ENCODE measurements around the gene CUX1.

CUX1 gene

DNA sequence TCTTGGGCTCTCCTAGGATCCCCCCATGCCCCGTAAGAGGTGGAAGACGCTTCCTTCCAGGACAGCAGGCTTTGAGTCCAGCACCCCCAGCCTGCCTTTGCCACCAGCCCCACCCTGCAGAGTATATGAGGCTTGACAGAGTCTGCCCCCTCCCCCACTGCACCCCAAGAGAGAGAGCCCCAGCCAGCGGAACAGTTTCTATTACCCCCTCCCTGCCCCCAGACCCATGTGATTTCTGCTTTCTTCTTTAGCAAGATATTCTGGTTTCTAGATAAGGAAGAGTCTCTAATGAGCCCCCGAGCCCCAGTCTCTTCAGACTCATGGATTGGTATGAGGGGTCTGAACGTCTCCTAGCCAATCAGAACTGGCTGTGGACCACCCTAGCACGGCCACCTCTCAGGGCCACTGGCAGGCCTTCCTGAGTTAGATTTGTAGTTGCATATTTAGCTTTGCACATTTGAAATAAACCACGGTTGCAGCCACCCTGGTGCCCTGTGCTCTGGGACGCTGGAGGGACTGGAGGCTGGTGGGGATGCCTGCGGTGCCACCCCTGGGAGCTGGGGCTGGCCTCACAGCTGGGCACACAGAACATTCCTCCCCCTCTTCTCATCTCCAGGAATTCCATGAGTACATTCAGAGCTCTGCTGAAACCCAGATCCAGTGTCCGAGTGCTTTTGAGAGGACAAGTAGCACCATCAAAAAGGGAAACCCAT lies 466.2 kb downstream of the CUX1 start:
- DNase-seq: no peak

- no peak for DNase-seq
Observed at GRCh38 chr7:102284399-102284798, 467.0 kb downstream of the CUX1 start.

GRCh38 chr7:102284891-102285539 lies 467.6 kb downstream of the CUX1 start:
- DNase-seq: peak in 20 of 51 donors; percentile 5 to 28 (median 20)

GRCh38 chr7:102285540-102286236 lies 468.3 kb downstream of the CUX1 start:
- DNase-seq: no peak

DNA sequence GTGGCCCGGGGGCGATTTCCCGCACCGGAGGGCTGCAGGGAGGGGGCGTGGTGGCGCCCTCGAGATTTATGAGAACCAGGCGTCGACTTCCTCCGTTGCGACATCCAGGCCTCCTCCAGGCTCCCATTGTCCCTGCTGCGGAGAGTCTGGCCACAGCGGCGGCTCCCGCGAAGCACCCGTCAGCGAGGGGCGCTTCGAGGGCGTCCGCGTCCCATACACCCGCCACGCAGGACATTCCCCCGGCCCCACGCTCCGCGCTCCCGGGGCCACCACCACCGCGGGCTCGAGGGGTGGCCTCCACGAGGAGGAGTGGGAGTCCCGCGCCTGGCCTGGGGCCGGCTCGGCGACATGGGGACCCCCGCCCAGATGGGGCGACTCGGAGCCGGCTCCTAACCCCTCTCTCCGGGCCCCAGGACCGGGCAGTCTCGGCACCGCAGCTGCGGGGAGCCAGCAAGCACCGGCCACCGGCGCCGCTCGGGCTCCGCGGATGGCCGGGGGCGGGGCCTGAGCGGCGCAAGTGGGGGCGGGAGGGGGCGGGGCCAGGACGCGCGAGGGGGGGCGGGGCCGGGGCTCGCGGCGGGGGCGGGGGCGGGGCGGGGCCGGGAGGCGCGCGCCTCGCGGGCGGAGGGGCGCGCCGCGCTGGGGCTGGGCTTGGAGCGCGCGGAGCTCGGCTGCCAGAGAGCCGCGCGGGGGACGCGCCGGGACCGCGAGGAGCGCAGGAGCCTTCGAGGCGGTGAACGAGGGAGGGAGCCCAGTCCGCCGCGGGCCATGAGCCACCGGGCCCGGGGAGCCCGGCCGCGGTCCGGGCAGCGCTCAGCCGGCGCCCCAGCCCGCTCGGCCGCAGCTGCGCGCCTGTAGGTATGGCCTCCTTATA lies 469.0 kb downstream of the CUX1 start, which contains the start of gene SH2B2:
Gene SH2B2 (plus strand): TSS at position 632 of the 874 bp plus-strand sequence. CDS start 13,683 bp downstream, outside the sequence.
- DNase-seq: peak in 43 of 51 donors; percentile 11 to 77 (median 56)

GRCh38 chr7:102287111-102287980 lies 469.9 kb downstream of the CUX1 start:
- DNase-seq: peak in 37 of 51 donors; percentile 6 to 61 (median 38)

DNA sequence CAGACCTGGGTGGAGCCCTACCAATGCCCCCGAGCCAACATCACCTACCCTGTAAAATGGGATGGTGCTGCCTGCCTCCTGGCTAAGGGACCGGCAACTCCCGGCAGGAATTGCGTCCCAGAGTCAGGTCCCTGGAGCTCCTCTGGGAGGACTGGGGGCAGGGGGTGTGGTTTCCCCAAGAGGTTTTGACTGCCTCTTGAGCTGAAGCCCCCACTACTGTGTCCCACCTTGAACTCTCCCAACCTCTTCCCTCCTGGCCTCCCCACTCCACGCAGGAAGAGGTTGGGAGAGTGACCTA lies 470.5 kb downstream of the CUX1 start:
- no peak for DNase-seq

DNA sequence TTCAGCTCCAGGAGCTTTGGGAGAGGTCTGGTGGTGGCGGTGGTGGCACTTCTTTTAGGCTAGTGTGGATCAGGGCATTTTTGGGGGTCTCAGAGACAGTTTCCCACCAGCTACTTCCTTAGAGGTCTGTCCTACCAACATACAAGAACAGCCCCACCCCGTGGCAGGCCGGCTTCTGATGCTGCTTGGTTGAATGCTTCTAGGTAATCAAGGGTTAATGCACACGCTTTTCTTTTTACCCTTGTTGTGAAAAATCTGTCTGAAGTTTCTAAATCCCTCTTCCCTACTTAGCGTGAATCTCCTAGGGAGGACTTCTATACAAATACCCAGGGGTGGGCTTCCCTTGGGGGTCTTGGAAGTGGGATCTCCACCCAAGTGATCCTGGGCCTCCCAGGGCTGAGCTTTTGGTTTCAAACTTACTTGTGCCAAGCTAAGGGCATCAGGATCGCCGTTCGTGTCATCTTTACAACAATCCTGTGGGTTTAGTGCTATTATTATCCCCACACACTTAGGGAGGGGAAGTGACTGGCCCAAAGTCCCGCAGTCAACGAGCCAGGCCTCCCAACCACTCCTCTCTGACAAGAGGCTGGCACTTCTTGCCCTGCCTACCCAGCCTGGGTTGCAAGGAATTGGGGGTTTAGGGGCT lies 471.0 kb downstream of the CUX1 start:
- peak in 2 of 51 donors; percentile 8 to 13 for DNase-seq

DNA sequence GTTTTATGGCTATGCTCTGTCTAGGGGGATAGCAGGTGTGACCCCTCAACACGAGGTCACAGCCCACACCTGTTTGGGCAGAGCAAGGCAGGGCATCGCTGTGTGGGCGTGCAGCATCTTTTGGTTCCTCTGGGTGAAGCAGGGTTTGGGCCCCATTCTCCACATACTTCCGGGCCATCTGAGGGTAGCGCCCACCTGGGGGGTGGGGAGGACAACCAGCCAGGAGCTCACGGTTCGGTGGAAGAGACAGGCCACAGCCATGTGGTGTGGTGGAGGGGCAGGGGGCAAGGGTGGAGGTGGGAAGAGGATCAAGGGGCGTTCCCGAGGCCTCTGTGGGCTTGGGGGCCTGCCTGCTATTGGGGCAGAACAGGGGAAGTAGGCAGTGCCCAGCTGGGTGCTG lies 471.6 kb downstream of the CUX1 start:
- DNase-seq: no peak

DNA sequence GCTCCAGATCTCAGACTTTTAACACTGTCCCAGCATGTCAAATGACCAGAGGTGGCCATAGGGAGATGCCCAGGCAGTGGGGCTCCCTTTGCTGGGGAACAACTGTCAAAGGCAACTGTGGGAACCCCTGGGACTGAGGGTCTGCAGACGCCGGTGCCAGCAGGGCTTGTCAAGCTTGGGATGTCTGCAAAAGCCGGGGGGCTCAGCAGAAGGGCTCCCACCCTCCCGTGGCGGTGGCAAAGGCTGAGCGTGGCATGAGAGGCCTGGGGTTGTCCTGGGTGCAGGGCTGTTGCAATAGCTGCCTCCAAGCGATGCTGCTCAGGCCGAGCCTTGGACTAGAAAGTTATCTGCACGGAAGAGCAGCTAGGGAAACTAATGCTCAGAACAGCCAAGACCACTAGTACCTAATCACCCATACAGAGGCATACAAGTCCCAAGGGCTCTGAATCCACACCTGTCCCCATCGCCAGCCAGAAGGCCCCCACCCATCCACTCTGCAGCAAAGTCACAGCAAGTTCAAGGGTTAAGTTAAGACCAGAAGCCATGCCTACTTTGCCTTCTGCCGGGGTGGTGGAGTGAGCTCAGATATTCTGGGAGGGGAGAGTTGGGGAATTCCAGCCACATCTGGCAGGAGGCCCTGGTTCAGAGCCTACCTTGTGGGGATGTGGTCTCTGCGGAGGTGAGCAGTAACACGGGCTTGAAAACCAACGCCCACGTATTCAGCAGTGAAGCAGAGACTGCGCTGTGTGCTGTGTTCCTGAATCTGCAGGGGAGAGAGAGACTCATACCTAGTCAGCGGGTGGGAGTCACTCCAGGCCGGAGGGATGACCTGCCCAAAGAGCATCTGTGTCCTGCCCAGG lies 473.9 kb downstream of the CUX1 start:
- no peak for DNase-seq

DNA sequence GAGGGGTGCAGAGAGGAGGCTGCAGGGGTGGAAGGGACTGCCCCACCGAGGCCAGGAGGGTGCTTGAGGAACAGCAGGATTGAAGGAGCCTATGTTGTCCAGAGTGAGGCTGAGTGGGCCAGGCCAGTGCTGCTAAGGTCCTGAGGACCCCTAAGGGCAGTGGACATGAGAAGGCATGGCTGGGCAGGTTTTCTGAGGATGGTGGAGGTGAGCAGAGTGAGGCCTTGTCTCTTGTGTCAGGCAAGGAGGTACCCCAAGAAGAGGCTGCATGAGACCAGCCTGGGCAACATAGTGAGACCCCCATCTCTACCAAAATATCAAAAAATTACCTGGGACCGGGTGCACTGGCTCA lies 474.5 kb downstream of the CUX1 start:
- no peak for DNase-seq

DNA sequence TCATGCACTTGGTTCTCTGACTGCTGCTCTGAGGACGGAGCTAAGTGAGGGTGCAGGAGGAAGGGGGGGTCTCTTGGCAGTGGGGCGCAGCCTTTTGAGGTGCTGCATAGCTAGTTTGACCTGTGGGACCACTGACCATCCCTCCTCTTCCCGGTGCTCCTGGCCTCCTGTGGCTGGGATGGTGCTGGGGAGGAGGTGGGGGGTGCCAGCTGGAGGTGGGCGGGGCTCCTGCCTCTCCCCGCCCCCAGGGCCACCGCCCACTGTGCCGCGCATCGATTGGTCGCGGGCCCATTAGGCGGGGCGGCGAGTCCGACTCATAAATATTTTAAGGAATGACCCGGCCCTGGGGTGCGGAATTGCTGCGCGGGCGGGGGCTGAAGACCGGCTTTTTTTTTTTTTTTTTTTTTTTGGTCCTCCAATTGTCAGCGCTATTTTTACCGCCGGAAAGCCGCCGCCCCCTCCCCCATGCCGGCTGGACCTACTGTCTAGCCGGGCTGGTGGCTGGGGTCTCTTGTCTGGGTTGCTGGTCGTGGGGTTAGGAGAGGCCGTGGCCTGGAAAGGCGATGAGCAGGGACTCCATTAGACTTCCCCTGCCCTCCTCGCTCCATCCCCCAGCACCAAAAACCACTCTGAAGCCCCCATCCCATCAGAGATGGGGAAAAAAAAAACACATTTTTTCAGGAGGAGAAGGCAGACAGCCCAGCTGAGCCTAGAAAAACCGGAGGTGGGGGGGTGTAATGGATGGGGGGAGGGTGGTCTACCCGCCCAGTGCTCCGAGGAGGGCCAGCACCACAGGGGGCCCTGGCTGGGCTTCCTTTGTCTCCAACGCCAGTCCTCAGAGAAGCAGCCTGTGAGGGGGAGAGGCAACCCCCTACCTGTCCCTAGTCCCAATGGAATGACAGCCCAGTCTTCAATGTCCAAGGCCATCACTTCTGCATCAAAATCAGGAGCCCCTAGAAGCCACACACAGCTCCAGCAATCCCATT lies 475.7 kb downstream of the CUX1 start:
- peak in 1 of 51 donors; percentile 7 for DNase-seq

DNA sequence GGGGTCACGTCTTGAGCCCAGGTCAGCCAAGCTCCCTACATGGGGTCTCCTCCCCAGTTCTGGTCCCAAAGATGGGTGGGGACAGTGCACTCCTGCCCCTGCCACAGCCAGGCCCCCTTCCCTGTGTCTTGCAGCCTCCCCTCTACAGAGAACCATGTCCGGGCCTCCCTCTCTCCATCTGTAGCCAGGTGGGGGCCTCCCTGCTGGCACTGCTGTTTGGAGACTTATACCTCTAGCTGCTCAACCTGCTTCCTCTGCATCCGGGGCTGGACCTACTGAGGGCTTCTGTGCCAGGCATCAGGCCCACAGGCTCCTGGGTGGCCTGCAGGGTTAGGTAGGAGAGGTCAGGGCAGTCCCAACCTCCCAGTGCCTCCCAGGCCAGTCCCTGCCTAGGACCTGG lies 477.2 kb downstream of the CUX1 start:
- DNase-seq: no peak

DNA sequence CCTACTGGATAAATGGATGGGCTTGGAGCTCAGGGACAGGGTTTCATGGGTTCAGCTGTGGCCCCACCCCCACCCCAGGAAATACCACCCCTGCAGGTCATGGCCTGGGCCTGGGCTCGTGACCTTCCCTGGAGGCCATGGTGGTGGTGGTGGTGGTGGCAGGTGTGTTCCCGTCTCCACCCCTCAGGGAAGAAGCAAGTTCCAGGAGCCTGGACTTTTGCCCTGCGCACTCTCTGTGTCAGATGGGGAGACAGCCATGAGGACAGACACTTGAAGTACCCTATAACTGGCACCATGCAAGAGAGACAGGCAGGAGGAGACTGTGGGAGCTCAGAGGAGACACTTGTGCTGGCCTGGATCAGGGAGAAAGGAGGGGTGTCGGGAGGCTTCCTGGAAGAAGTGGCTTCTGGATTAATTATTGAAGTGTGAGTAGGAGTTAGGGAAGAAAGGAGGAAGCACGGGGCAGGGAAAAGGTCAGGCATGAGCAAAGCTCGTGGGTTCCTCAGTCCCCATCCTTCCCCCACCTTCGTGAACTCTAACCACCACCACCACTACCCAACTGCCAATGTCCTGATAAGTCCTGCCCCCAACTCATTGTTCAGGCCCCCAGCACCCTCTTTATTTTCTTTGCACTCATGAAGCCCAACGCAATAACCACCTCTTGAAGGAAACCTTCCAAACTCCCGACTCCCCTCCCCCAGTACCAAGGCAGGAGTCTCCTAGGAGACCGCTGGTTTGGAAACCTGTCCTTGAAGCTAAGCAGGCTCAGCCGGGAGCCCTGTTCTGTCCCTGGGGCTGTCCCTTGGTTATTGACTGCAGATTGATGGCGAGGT lies 478.1 kb downstream of the CUX1 start:
- peak in 6 of 51 donors; percentile 10 to 36 (median 27) for DNase-seq

DNA sequence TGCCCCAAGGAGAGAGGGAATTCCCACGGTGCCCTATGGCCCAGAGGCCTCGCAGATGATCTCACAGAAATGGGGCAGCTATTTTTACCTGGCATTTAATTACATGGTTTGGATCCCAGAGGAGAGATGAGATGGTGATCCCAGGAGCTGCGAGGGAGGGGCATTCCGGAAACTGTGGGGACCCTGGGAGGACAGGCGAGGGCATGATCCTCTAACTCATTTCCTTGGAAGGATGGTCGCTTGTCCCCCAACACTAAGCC lies 478.7 kb downstream of the CUX1 start:
- DNase-seq: no peak

DNA sequence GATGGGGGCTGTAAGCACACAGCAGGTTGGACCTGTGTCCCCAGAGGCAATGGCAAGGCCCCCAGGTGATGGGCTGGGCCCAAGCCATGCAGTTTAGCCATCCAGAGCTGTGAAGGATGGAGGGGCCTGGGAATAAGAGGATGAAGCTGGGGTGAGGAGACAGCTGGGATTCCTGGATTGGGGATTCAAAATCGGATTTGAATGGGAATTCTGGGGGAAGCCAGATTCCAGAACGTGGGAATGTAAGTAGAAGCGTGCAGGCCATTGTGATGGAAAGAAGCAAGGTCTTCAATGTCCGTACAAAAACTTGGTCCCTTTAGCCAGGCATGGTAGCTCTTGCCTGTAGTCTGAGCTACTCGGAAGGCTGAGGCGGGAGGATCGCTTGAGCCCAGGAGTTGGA lies 479.1 kb downstream of the CUX1 start:
- DNase-seq: no peak

All from hypothalamus (tissue), 51 donors.